ENCODE measurements around the gene PRKCB.

The PRKCB gene

DNA sequence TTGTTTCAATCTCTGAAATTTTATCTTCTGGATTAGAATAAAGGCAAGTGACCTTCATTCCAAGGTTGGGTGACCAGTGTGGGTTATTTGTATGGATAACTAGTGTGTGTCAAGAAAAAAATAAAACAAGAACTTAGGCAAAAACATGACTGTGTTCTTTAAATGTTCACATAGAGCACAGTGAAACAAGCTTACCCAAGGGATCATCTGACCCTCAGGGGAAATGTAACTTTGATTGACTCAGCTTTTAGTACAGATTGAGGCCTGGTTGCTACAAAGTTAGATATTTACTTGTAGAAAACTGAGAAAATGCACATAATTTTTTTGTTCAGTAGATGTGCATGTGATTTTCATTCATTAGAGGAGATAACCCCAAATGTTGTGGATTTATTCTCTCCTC, 427.0 kb downstream of the PRKCB start:
- DNase-seq, result no peak
